GM19023 (cell line): ENCODE results near the gene RNASE4.
"Not testable (repeated sequence)": the region's sequence is repeated elsewhere in the genome, so short reads cannot be mapped to it uniquely, and the experiment has no call there.

ENCODE experiments used
- ATAC-seq: cut with Tn5 transposase; IDR thresholded peaks from one replicate; pipeline ENCODE4 v1.9.1; 2021; ENCODE audit warnings: mild to moderate bottlenecking, moderate library complexity; ENCODE audit not compliant: unreplicated experiment

RNASE4 gene

GRCh38 chr14:20697273-20698017, 13.1 kb downstream of the RNASE4 start:
- peak; percentile 69 for ATAC-seq

GRCh38 chr14:20698018-20698329, 13.6 kb downstream of the RNASE4 start:
- ATAC-seq, result no peak

GRCh38 chr14:20698934-20699333, 14.6 kb downstream of the RNASE4 start:
- ATAC-seq, result no peak

DNA sequence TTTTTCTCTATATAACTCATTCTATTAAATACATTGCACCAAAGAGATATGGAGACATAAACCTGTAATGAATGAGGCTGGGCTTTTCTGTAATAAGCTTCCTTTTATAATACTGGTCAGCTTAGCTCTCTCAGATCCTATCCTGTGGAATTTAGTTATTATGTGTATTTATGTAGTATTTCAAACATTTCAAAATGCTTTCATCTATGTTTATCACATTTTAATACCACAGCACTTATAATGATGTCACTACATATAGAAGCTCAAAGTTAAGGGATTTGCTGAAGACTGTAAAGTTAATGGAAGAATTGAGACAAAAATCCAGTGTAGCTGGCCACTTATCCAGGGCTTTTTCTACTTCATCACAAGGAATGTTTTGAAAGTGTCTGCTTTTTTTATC, 15.6 kb downstream of the RNASE4 start:
- no peak for ATAC-seq

- not testable (repeated sequence) for ATAC-seq
These were observed 16.6 kb downstream of the RNASE4 start for GRCh38 chr14:20700965-20701364.

- no peak for ATAC-seq
These were observed 22.4 kb downstream of the RNASE4 start for GRCh38 chr14:20706657-20707355.

GRCh38 chr14:20707622-20708021, 23.3 kb downstream of the RNASE4 start:
- no peak for ATAC-seq

DNA sequence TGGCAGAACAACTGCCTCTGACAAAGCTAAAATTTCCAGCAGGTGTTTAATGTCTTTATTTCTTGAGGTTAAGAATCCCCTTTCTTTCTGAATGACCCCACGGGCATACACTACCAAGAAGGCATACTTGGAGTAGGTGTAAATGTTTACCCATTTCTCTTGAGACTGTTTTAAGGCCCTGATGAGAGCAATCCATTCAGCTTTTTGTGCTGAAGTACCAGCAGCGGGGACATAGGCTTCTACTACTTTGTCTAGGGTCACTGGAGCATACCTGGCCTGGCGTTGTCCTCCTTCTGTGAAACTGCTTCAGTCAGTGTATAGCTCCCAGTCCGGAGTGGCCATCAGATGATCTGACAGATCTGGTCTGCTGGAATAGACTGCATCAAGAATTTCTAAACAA, 26.9 kb downstream of the RNASE4 start:
- no peak for ATAC-seq

DNA sequence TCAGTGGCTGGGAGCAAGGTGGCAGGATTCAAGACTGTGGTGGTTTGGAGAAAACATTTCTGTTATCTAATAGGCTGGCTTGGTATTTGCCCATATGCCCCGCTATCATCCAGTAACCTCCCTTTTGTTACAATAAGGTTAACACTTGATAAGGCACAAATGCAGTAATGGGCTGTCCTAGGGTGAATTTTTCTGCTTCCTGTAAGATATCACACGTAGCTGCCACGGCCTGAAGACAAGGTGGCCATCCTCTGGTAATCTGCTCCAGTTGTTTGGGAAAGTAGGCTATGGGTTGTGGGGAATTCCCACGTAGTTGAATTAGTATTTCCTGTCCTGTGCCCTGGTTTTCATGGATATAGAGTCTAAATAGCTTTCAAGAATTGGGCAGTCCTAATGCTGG, 27.3 kb downstream of the RNASE4 start:
- ATAC-seq, result no peak

DNA sequence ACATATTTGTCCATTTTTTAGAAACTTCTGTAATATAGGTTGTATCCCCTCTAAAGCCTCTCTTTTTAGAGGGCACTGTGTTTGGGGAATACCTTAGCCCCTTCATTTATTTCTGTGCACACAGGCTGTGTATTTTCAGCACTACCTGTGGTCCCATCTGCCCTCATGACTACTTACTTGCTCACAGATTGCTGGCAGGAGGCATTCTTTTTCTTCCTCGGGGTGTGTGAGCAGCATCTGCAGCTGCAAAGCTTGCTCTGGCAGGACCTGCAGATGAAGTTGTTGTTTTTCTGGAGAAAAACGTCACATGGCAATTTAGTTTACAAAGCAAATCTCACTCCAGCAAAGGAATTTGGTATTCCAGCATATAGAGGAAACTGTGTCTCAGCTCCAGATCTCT, 28.5 kb downstream of the RNASE4 start:
- ATAC-seq, result no peak

DNA sequence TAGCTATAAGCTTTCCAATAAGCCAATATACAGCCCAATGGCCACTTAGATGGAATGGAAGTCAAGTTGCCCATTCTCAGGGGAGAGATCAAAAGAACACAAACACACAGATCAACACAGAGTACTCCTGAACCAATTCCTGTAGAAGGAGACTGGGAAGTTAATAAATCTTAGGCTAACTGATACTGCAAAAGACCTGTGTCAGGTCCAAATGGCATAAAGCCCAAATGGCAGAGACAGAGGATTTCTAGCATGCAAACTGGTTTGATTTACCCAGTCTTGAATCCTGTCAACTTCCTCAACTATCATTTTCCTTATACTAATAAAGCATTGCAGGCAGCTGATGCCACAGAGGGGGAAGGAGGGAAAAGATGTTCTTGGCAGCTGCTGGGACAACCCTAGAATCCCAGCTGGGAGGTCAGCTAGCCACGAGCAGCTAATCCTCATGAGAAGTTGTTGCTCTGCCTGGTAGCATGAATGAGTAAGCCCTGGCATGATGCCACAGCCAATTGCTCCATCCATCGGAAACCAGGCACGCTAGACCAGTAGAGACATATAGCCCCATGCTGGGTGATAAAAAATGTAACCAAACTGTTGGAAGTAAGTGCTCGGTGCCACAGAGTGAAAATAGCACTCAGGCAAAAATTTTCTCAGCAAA, 30.4 kb downstream of the RNASE4 start:
- ATAC-seq, result no peak

- no peak for ATAC-seq
These were observed 35.4 kb downstream of the RNASE4 start for GRCh38 chr14:20719777-20720176.

DNA sequence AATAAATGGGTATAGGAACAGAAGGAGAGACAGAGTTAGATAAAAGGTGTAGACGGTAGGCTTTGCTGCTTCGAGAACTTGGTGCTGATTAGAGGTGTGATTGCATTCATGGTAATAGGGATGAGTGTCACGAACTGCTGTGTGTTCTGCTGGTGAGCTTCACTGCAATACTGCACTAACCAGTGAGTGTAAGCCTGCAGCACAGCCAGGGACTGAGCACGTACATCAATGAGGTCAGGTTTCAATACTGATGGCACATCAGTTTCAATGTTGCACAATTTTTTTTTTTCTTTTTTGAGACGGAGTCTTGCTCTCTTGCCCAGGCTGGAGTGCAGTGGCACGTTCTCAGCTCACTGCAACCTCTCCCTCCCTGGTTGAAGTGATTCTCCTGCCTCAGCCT, 36.4 kb downstream of the RNASE4 start:
- no peak for ATAC-seq

DNA sequence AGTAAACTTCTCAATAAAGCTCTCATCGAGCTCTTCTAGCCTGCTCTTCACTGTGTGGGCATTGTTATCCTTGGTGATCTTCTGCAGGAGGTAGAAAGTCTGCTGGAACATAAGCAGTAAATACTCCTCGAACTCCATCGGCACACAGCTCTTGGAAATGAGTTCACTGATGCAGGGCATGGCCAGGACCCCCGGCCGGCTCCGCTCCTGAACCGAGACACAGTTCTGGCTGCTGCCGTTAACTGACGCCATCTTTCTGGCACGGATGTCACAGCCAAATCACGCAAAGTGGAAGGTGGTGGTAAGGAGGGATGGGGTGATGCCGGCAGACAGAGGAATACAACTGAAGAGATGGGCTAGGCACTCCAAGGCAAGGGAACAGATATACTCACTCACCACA, 37.7 kb downstream of the RNASE4 start:
- no peak for ATAC-seq

DNA sequence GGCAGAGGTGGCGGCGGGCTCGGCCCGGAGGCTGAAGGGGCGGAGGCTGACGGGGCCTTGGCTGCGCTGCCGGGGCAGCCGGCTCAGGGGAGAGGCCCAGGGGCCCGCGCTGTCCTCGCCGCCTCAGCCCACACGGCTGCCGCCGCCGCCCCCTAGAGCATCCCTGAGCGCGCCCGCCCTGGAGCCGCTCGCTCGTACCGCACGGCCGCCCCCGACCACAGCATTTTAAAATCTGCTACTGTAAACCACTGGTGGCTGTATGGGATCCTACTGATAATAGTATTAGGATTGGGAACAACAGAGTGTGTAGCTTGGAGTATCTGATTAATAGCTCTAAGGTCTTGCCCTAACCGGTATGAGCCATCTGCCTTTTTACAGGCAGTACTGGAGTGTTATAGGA, 39.1 kb downstream of the RNASE4 start:
- ATAC-seq, result no peak

- ATAC-seq, result not testable (repeated sequence)
These were observed 41.8 kb downstream of the RNASE4 start for GRCh38 chr14:20726121-20726520.

DNA sequence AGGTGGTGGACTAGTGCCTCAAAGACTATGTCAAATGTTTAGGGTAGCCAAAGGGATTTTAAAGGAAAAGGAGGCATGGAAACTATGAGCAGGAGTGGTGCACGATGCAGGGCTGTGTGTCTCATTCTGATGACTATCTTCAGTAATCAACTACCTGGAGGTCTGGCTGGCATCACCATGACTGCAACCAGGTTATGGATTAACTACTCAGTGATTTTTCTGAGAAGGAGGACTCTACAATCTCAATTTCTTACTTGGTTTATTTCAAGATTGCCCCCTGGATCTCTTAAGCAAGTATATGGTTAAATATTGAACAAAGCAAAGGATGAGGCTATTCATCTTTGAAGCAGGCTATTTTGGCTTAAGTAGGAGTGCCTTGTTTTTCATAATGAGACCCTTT, 42.2 kb downstream of the RNASE4 start:
- no peak for ATAC-seq

- ATAC-seq, result no peak
These were observed 46.5 kb downstream of the RNASE4 start for GRCh38 chr14:20730891-20731290.

DNA sequence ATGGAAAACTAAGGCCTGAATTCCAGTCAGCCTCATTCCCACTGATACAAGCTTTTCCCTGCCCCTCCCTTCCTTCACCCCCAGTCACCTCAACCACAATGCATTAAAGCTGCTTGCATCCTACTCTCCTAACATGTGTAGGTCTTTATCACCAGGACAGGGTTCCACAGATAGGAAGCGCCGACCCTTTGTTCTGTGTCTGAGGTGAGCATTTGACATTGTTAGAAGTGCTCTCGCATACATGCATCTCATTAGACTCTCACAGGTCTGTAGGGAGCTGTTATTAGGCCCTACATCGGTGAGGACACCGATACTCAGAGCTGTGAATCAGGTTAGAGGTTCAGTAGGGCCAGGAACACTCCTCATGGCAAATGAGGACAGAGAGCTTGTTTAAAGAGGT, 48.1 kb downstream of the RNASE4 start:
- no peak for ATAC-seq

GRCh38 chr14:20732979-20733635, 48.7 kb downstream of the RNASE4 start:
- no peak for ATAC-seq

- ATAC-seq, result no peak
These were observed 49.5 kb downstream of the RNASE4 start for GRCh38 chr14:20733684-20734429.
